HUES6 (cell line): ENCODE data around the gene DDX5.
"Not testable (repeated sequence)": the region's sequence is repeated elsewhere in the genome, so short reads cannot be mapped to it uniquely, and the experiment has no call there.

Source experiments
- H3K27ac ChIP-seq: 2 replicates; pipeline ENCODE4 v1.7.0; 2013; ENCODE audit warnings: low read depth, mild to moderate bottlenecking, low read length, inconsistent platforms
- H3K27me3 ChIP-seq: 2 replicates; pipeline ENCODE4 v1.6.1; 2013; ENCODE audit warnings: low read length; ENCODE audit not compliant: control insufficient read depth, insufficient read depth
- H3K36me3 ChIP-seq: 2 replicates; pipeline ENCODE4 v1.6.1; 2013; ENCODE audit warnings: low read length; ENCODE audit not compliant: control insufficient read depth, insufficient read depth
- H3K4me1 ChIP-seq: 2 replicates; pipeline ENCODE4 v1.6.1; 2013; ENCODE audit warnings: low read length; ENCODE audit not compliant: control insufficient read depth, insufficient read depth
- H3K4me3 ChIP-seq: 2 replicates; pipeline ENCODE4 v1.5.1; 2013; ENCODE audit warnings: low read depth, low read length
- H3K9ac ChIP-seq: one replicate; pipeline ENCODE4 v1.6.1; 2013; ENCODE audit warnings: mild to moderate bottlenecking, low read length
- H3K9me3 ChIP-seq: 2 replicates; pipeline ENCODE4 v1.6.1; 2013; ENCODE audit warnings: low read depth, low read length; ENCODE audit not compliant: control insufficient read depth, insufficient read depth

Gene DDX5

GRCh38 chr17:64466019-64466735 lies 39.9 kb downstream of the DDX5 start:
- no peaks in the 10 kb centered on the region for H3K9me3 ChIP-seq
- H3K27me3 ChIP-seq: no peaks in the 10 kb centered on the region
- no peak overlapping the region for H3K9ac ChIP-seq
- peaks cover 9% of the 10 kb centered on the region for H3K4me1 ChIP-seq
- H3K36me3 ChIP-seq: no peaks in the 10 kb centered on the region
- no peak overlapping the region for H3K4me3 ChIP-seq
- H3K27ac ChIP-seq: no peak overlapping the region

- no peaks in the 10 kb centered on the region for H3K36me3 ChIP-seq
- no peaks in the 10 kb centered on the region for H3K9me3 ChIP-seq
- H3K27me3 ChIP-seq: no peaks in the 10 kb centered on the region
- no peak overlapping the region for H3K27ac ChIP-seq
- H3K4me1 ChIP-seq: no peaks in the 10 kb centered on the region
- H3K4me3 ChIP-seq: no peak overlapping the region
- H3K9ac ChIP-seq: no peak overlapping the region
Measured at GRCh38 chr17:64461788-64462187, 44.3 kb downstream of the DDX5 start.

GRCh38 chr17:64460955-64461354 lies 45.1 kb downstream of the DDX5 start:
- H3K36me3 ChIP-seq: no peaks in the 10 kb centered on the region
- no peak overlapping the region for H3K4me3 ChIP-seq
- no peaks in the 10 kb centered on the region for H3K4me1 ChIP-seq
- H3K9ac ChIP-seq: no peak overlapping the region
- H3K27ac ChIP-seq: no peak overlapping the region
- no peaks in the 10 kb centered on the region for H3K27me3 ChIP-seq
- no peaks in the 10 kb centered on the region for H3K9me3 ChIP-seq

DNA sequence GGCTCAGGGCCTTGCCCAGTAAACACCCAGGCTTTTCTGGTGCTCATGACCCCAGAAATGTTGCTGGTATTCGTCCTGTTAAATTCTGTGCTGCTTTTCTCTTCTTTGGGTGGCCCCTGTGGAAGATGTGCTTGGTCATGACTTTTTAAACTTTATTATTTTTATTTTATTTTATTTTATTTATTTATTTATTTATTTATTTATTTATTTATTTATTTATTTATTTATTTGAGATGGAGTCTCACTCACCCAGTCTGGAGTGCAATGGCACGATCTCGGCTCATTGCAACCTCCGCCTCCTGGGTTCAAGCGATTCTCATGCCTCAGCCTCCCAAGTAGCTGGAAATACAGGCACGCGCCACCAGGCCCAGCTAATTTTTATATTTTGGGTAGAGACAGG lies 46.3 kb downstream of the DDX5 start:
- H3K27me3 ChIP-seq, H3K9ac ChIP-seq, H3K36me3 ChIP-seq, H3K27ac ChIP-seq, H3K4me3 ChIP-seq, H3K9me3 ChIP-seq, H3K4me1 ChIP-seq: not testable (repeated sequence)

DNA sequence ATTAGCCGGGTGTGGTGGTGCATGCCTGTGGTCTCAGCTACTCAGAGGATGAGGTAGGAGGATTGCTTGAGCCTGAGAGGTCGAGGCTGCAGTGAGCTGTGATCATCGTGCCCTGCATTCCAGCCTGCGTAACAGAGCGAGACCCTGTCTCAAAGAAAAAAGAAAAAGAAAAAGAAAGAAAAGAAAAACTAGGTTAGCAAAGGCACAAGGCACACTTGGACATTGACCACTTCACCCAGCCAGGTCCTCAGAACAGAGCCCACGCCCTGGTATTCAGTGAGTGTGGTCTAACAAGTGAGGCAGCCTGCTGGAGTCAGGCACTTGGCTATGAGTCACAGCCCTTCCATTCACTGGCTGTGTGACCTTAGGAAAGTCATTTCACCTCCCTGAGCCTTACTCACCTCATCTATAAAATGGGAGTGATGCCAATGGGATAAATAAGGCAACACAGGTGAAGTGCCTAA lies 46.8 kb downstream of the DDX5 start:
- H3K9ac ChIP-seq: no peak overlapping the region
- no peaks in the 10 kb centered on the region for H3K27me3 ChIP-seq
- no peaks in the 10 kb centered on the region for H3K36me3 ChIP-seq
- H3K27ac ChIP-seq: no peak overlapping the region
- no peak overlapping the region for H3K4me3 ChIP-seq
- H3K4me1 ChIP-seq: no peaks in the 10 kb centered on the region
- no peaks in the 10 kb centered on the region for H3K9me3 ChIP-seq

DNA sequence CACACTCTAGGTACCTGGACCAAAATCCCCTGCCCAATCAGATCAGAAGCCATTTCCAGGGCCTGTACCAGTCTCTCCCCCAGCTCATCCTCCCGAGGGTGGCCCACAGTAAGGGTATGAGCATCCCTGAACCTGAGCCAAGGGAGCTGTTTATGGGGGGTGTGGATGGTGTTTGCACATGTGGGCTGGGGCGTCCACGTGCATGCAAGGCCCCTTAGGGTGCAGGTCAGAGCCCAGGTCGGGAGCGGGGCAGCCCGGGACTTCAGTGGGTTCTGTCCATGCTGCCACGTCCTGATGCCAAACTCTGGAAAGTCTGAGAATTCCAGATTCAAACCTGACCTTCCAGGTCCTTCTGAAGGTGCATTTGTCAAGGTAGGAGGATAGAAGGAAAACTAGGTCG lies 47.3 kb downstream of the DDX5 start:
- H3K36me3 ChIP-seq: no peaks in the 10 kb centered on the region
- no peaks in the 10 kb centered on the region for H3K4me1 ChIP-seq
- H3K9ac ChIP-seq: no peak overlapping the region
- no peaks in the 10 kb centered on the region for H3K27me3 ChIP-seq
- H3K4me3 ChIP-seq: no peak overlapping the region
- no peak overlapping the region for H3K27ac ChIP-seq
- no peaks in the 10 kb centered on the region for H3K9me3 ChIP-seq

DNA sequence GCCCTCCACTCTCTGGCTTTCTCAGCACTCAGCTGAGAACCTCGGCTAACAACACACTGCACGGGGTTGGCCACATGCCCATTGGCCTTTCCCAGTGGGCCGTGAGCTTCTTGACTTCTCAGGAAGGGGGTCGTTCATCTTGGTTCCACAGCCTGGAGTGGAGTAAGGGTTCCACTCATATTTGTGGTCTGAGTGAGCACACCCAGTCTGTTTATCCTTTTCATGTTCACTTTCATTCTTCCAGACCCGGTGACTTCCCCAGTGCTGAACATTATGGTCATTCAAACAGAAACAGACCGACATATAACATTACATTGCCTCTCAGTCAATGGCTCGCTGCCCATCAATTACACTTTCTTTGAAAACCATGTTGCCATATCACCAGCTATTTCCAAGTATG lies 48.9 kb downstream of the DDX5 start:
- Histone ChIP-seq H3K4me3 (no peak overlapping the region), H3K27me3 (no peaks in the 10 kb centered on the region), H3K9me3 (no peaks in the 10 kb centered on the region), H3K36me3 (no peaks in the 10 kb centered on the region), H3K9ac (no peak overlapping the region), H3K27ac (no peak overlapping the region), H3K4me1 (no peaks in the 10 kb centered on the region)

GRCh38 chr17:64455993-64456885 lies 49.9 kb downstream of the DDX5 start:
- Histone ChIP-seq H3K4me1 (no peaks in the 10 kb centered on the region), H3K36me3 (no peaks in the 10 kb centered on the region), H3K27ac (no peak overlapping the region), H3K9ac (no peak overlapping the region), H3K4me3 (no peak overlapping the region), H3K27me3 (no peaks in the 10 kb centered on the region), H3K9me3 (no peaks in the 10 kb centered on the region)

DNA sequence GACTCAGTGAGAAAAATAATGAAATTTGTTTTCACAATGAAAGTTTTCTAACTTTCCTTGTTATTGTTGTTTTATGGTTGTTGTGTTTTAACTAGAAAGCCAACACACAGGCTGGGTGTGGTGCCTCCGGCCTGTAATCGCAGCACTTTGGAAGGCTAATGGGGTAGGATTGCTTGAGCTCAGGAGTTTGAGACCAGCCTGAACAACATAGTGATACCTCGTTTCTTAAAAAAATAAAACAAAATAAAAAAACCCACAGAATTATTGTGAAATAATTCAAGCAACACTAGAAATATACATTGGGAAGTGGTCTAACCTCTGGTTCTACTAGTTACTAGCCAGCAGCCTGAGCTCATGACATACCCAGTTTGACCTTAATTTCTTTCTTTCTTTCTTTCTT lies 56.5 kb downstream of the DDX5 start:
- Histone ChIP-seq H3K4me1 (no peaks in the 10 kb centered on the region; the same call in 1 of the 2 replicates), H3K27me3 (no peaks in the 10 kb centered on the region), H3K4me3 (no peak overlapping the region), H3K9me3 (no peaks in the 10 kb centered on the region), H3K27ac (no peak overlapping the region), H3K36me3 (no peaks in the 10 kb centered on the region), H3K9ac (no peak overlapping the region)

- no peaks in the 10 kb centered on the region for H3K27me3 ChIP-seq
- H3K36me3 ChIP-seq: no peaks in the 10 kb centered on the region
- no peak within 1 kb of the TSS for H3K9ac ChIP-seq
- H3K9me3 ChIP-seq: no peaks in the 10 kb centered on the region
- no peak within 1 kb of the TSS for H3K4me3 ChIP-seq
- H3K4me1 ChIP-seq: no peaks in the 10 kb centered on the region; the same call in 1 of the 2 replicates
- H3K27ac ChIP-seq: no peak within 1 kb of the TSS
Measured at GRCh38 chr17:64448665-64449512, 57.2 kb downstream of the DDX5 start, which contains the start of gene MILR1. TSS of gene MILR1 (plus strand) at chr17:64449115. CDS start at chr17:64449169, 54 bp downstream.
